ENCODE data around the gene FAM181A.

The FAM181A gene

DNA sequence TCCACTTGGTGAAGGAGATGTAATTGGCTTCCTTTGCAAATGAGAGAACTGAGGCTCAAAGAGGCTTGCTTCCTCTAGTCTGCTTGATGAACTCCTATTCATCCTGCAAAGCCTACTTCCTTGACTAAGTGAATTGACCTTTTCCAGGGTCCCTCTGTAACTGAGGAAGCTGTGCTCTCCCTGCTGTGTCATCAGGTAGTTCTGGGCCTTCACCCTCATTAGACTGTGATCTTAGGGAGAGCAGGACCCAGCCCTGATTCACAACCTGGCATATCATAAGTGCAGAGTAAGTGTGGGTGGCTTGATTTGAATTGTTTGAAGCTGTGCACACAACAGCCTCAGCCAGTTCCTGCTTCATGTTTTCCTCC, 32.9 kb downstream of the FAM181A start:
- Histone ChIP-seq H3K9ac (ENCODE audit: low read depth, low read length) (no peak overlapping the region), H3K4me1 (ENCODE audit: insufficient read depth, low read length) (peaks cover 11% of the 10 kb centered on the region; the same call in 1 of the 2 replicates), H3K27ac (ENCODE audit: low read depth, low read length) (no peak overlapping the region), H3K27me3 (ENCODE audit: insufficient read depth, low read length) (no peaks in the 10 kb centered on the region), H3K36me3 (ENCODE audit: insufficient read depth, low read length) (no peaks in the 10 kb centered on the region), H3K4me3 (ENCODE audit: low read length) (no peak overlapping the region), H3K9me3 (ENCODE audit: insufficient read depth, low read depth, low read length) (no peaks in the 10 kb centered on the region)

DNA sequence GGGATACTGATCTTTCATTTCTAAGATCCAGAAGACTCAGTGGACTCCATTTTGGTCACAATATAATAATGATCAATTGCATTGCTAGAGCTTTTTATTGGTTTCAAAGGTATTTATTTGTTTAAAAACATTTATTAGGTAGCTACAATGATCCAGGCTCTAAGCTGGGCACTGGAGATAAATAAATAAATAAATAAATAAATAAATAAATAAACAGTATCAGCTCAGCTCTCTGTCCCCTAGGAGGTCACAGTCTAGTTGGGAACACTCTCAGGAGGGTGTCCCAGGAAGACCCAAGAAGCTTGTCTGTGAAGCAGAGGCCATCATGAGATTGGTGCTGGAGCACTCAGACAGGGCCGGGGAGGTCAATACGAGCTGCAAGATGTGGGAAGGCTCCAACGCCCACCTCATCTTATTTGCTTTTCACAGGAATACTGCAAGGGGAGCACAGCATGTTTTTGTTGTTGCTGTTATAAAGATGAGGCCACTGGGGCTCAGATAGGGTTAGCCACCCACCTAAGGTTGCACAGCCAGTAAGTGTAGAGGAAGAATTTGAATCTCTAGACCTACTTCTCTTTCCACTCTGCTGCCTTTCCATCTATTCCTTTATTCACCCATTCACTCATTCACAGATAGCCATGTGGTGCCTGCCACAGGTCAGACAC, 33.8 kb downstream of the FAM181A start:
- WGBS: 88% methylated on average over 3 of the region's 3 CpGs
- Histone ChIP-seq H3K4me3 (ENCODE audit: low read length) (no peak overlapping the region), H3K4me1 (ENCODE audit: insufficient read depth, low read length) (peaks cover 7% of the 10 kb centered on the region; the same call in 1 of the 2 replicates), H3K27me3 (ENCODE audit: insufficient read depth, low read length) (no peaks in the 10 kb centered on the region), H3K27ac (ENCODE audit: low read depth, low read length) (no peak overlapping the region), H3K9me3 (ENCODE audit: insufficient read depth, low read depth, low read length) (no peaks in the 10 kb centered on the region), H3K9ac (ENCODE audit: low read depth, low read length) (no peak overlapping the region), H3K36me3 (ENCODE audit: insufficient read depth, low read length) (no peaks in the 10 kb centered on the region)

DNA sequence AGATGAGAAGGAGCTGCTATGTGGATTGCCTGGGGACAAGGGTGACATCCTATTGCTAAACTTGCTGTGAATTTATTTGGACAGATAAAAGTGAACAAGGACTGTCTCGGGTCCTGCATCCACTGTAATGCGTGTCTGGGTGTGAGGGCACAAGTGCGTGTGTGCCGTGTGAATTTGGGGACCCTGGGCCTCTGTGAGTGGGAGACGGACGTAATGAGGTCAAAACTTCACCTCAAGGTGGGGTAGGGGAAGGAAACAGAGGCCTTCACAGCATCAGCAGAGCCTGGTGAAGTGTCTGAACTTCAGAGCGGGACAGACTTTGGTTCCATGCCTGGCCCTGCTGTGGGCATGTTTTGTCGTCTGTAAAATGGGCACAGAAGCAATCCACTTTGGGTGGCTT, 34.5 kb downstream of the FAM181A start:
- Histone ChIP-seq H3K9ac (ENCODE audit: low read depth, low read length) (no peak overlapping the region), H3K4me1 (ENCODE audit: insufficient read depth, low read length) (peaks cover 7% of the 10 kb centered on the region; the same call in 1 of the 2 replicates)
- WGBS: 91% methylated on average over 8 of the region's 8 CpGs

DNA sequence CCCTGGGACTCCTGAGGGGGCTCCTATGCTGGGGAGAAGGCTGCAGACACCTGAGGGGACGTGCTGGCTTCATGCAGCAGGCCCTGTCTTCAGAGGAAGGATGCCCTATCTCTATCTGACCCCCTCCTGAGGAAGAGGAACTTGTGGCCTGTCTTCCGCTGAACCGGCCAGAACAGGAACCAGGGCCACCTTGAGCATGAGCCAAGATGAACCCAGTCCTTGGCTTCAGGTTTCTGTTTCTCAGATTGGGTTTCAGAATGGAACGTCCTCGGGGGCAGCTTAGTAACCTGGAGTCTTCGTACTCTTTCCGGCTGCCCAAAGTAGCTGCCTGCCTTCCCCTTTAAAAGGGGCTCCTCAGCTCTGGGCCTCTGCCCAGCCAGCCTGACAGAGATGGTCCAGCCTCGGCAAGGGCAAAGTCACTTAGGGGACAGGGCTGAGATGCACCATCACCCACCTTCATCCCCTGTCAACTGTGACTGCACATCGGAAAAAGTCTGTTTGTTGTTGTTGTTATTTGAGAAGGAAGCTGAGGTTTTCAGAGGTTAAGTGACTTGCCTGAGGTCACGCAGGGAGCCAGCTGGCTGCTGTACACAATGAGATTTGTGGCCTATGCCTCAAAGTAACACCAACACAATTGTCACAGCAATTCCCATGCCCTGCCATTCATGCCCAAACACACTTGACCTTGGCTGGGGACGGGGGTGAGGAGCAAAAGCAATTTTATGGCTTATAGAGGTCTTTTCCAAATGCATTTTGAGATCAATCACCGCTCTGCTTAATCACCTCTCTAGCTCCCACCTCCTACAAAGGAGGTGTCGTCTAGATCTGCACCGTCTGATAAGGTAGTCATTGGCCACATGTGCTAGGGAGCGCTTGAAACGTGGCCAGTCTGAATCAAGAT, 35.8 kb downstream of the FAM181A start:
- WGBS: 87% methylated on average over 16 of the region's 16 CpGs
- no peak overlapping the region for H3K27ac ChIP-seq (ENCODE audit: low read depth, low read length)
- H3K4me1 ChIP-seq (ENCODE audit: insufficient read depth, low read length): peaks cover 7% of the 10 kb centered on the region; the same call in 1 of the 2 replicates
- no peaks in the 10 kb centered on the region for H3K9me3 ChIP-seq (ENCODE audit: insufficient read depth, low read depth, low read length)
- H3K4me3 ChIP-seq (ENCODE audit: low read length): no peak overlapping the region
- no peaks in the 10 kb centered on the region for H3K36me3 ChIP-seq (ENCODE audit: insufficient read depth, low read length)
- H3K9ac ChIP-seq (ENCODE audit: low read depth, low read length): no peak overlapping the region
- no peaks in the 10 kb centered on the region for H3K27me3 ChIP-seq (ENCODE audit: insufficient read depth, low read length)

More for the DNA sequence above, 34.5 kb downstream of the FAM181A start:
- no peak overlapping the region for H3K27ac ChIP-seq (ENCODE audit: low read depth, low read length)
- H3K9me3 ChIP-seq (ENCODE audit: insufficient read depth, low read depth, low read length): no peaks in the 10 kb centered on the region
- no peaks in the 10 kb centered on the region for H3K36me3 ChIP-seq (ENCODE audit: insufficient read depth, low read length)
- no peaks in the 10 kb centered on the region for H3K27me3 ChIP-seq (ENCODE audit: insufficient read depth, low read length)
- no peak overlapping the region for H3K4me3 ChIP-seq (ENCODE audit: low read length)

DNA sequence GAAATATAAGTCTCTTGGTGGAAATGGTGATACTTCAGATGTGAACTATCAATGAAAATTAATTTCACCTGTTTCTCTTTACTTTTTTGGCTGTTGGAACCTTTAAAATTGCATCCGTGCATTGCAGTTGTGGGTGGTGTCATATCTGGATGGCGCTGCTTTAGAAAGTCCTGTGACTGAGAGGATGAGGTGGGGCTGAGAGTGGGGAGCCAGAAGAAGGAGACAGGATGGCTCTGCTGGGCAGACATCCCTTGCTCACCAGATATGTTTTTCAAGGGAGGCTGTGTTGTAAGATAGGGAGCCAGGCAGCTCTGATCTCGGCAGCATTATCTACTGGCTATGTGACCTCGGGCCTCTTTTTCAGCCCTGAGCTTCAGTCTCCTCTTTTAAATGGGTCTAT, 36.5 kb downstream of the FAM181A start:
- no peak overlapping the region for H3K27ac ChIP-seq (ENCODE audit: low read depth, low read length)
- no peak overlapping the region for H3K4me3 ChIP-seq (ENCODE audit: low read length)
- no peaks in the 10 kb centered on the region for H3K9me3 ChIP-seq (ENCODE audit: insufficient read depth, low read depth, low read length)
- no peaks in the 10 kb centered on the region for H3K27me3 ChIP-seq (ENCODE audit: insufficient read depth, low read length)
- H3K9ac ChIP-seq (ENCODE audit: low read depth, low read length): no peak overlapping the region
- H3K4me1 ChIP-seq (ENCODE audit: insufficient read depth, low read length): peaks cover 7% of the 10 kb centered on the region; the same call in 1 of the 2 replicates
- no peaks in the 10 kb centered on the region for H3K36me3 ChIP-seq (ENCODE audit: insufficient read depth, low read length)
- 95% methylated on average over 4 of the region's 4 CpGs for WGBS

DNA sequence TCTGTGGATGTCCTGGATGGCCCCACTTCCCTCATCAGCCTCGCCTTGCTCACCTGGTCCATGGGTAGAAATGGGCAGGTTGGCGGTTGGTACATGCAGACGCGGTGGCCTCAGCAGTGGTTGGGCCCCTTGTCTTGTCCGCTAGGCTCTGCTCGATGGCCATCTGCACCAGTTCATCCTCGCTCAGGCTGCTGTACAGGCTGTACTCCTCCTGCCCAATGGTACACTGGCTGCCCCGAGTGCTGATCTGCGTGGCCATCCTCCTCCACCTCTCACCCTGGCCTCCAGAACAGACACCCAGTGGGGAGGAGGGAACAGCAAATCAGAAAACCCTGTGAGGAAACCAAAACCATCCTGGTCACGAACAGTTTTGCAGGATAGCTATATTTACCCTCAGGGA, 37.1 kb downstream of the FAM181A start:
- no peak overlapping the region for H3K9ac ChIP-seq (ENCODE audit: low read depth, low read length)
- WGBS: 97% methylated on average over 10 of the region's 10 CpGs

DNA sequence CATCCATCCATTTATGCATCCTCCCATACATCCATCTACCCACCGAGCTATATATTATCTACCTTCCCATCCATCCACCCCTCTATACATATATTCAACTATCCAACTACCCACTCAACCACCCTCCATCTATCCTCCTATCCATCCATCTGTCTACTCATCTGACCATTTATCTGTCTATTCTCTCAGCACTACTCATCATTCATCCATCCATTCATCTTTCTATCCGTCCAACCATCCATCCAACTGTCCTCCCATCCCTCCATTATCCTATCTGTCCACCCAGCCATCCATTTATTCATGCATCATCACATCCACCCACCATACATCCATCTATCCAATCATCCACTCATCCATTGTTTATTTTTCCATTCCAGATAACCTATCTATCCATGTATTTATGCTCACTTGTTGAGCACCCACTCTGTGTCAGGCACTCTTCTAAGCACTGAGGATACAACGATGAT, 37.7 kb downstream of the FAM181A start:
- Histone ChIP-seq H3K27ac (ENCODE audit: low read depth, low read length) (no peak overlapping the region), H3K9ac (ENCODE audit: low read depth, low read length) (no peak overlapping the region), H3K9me3 (ENCODE audit: insufficient read depth, low read depth, low read length) (no peaks in the 10 kb centered on the region), H3K4me1 (ENCODE audit: insufficient read depth, low read length) (peaks cover 4% of the 10 kb centered on the region; the same call in 1 of the 2 replicates), H3K27me3 (ENCODE audit: insufficient read depth, low read length) (no peaks in the 10 kb centered on the region), H3K4me3 (ENCODE audit: low read length) (no peak overlapping the region), H3K36me3 (ENCODE audit: insufficient read depth, low read length) (no peaks in the 10 kb centered on the region)
- 92% methylated on average over 3 of the region's 3 CpGs for WGBS

More for the DNA sequence above, 37.1 kb downstream of the FAM181A start:
- H3K27ac ChIP-seq (ENCODE audit: low read depth, low read length): no peak overlapping the region
- H3K9me3 ChIP-seq (ENCODE audit: insufficient read depth, low read depth, low read length): no peaks in the 10 kb centered on the region
- H3K36me3 ChIP-seq (ENCODE audit: insufficient read depth, low read length): no peaks in the 10 kb centered on the region
- peaks cover 4% of the 10 kb centered on the region; the same call in 1 of the 2 replicates for H3K4me1 ChIP-seq (ENCODE audit: insufficient read depth, low read length)
- H3K27me3 ChIP-seq (ENCODE audit: insufficient read depth, low read length): no peaks in the 10 kb centered on the region
- H3K4me3 ChIP-seq (ENCODE audit: low read length): no peak overlapping the region

DNA sequence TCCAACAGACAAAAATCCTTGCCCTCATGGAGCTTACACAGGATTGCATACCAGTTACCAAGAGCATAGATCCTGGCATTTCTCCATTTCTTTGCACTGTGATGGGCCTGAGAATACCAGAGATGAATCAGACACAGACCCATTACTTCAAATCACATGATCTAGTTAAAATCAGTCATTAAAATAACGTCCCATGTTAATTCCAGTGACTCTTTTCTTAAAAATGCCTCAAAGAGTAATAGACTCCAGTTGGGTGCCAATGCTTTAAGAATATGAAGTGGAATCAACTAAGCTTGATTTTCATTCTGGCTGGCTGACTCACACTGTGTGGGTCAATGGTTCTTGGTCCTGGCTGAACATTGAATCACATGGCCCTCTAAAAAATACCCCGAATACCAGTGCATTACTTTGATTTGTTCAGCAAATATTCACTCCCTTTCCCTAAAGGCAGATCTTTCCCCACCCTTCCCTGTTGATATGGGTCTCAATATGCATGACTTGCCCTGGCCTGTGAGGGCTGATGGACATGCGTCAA, 38.2 kb downstream of the FAM181A start:
- Histone ChIP-seq H3K27ac (ENCODE audit: low read depth, low read length) (no peak overlapping the region), H3K36me3 (ENCODE audit: insufficient read depth, low read length) (no peaks in the 10 kb centered on the region), H3K9ac (ENCODE audit: low read depth, low read length) (no peak overlapping the region), H3K27me3 (ENCODE audit: insufficient read depth, low read length) (no peaks in the 10 kb centered on the region), H3K9me3 (ENCODE audit: insufficient read depth, low read depth, low read length) (no peaks in the 10 kb centered on the region), H3K4me3 (ENCODE audit: low read length) (no peak overlapping the region), H3K4me1 (ENCODE audit: insufficient read depth, low read length) (no peaks in the 10 kb centered on the region)
- WGBS: 94% methylated on average over 3 of the region's 3 CpGs

DNA sequence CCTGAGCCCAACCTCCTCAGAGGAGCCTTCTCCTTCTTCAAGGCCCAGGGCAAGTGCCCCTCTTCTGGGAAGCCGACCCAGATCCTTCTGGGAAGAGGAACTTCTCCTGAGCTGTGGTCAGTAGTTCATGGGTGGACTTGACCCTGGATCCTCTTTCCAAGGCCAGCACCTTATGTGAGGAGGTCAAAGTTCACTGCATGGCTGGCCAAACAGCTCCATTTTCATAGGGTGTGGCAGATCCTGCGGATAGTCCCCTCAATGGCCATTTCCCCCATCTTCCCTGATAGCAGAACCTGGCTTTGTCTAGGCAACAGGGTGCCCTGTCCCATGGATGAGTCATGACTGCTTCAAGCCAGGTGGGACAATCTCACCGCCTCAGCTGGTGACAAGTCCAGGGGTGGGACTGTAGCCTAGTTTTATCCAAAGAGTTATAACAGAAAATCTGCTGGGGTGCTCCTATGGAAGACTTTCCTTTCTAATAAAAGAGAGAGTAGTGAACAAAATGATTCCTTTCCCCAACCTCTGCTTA, 38.9 kb downstream of the FAM181A start:
- Histone ChIP-seq H3K27me3 (ENCODE audit: insufficient read depth, low read length) (no peaks in the 10 kb centered on the region), H3K27ac (ENCODE audit: low read depth, low read length) (no peak overlapping the region)

DNA sequence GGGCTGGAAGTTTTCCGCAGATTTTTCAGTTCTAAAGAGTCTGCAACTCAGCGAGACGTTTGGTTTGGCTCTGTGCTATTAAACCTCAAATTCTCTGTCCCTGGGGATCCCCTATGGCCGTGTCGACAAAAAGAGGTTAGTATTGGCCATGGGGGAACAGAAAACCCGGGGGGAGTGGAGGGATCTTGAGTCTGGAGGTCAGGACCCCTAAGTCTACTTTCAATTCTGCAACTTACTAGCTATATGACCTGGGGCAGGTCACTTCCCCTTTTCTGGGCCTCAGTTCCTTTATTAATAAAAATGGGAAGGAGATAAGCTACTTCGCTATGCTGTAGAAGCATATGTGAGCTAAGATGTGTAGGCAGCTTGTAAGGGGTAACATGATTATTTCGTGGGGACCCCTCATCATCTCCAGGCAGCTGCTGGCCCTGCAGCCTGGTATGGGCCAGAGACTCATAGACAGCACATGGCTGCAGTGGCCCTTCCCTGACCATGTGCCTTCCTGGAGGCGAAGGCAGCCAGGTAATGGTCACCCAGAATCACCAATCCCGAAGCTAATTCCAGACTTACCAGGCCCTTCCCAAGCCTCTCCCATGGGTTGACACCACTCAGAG, 40.6 kb downstream of the FAM181A start:
- no peaks in the 10 kb centered on the region for H3K36me3 ChIP-seq (ENCODE audit: insufficient read depth, low read length)
- no peaks in the 10 kb centered on the region for H3K27me3 ChIP-seq (ENCODE audit: insufficient read depth, low read length)
- no peaks in the 10 kb centered on the region for H3K4me1 ChIP-seq (ENCODE audit: insufficient read depth, low read length)
- H3K4me3 ChIP-seq (ENCODE audit: low read length): no peak overlapping the region
- H3K27ac ChIP-seq (ENCODE audit: low read depth, low read length): no peak overlapping the region
- H3K9me3 ChIP-seq (ENCODE audit: insufficient read depth, low read depth, low read length): no peaks in the 10 kb centered on the region
- 93% methylated on average over 10 of the region's 10 CpGs for WGBS
- H3K9ac ChIP-seq (ENCODE audit: low read depth, low read length): no peak overlapping the region

More for the DNA sequence above, 38.9 kb downstream of the FAM181A start:
- Histone ChIP-seq H3K9ac (ENCODE audit: low read depth, low read length) (no peak overlapping the region), H3K4me3 (ENCODE audit: low read length) (no peak overlapping the region), H3K36me3 (ENCODE audit: insufficient read depth, low read length) (no peaks in the 10 kb centered on the region), H3K4me1 (ENCODE audit: insufficient read depth, low read length) (no peaks in the 10 kb centered on the region), H3K9me3 (ENCODE audit: insufficient read depth, low read depth, low read length) (no peaks in the 10 kb centered on the region)
- 94% methylated on average over 3 of the region's 3 CpGs for WGBS
